ENCODE measurements around the gene DPH2.

Gene DPH2

GRCh38 chr1:43991476-43992231 lies 21.8 kb downstream of the DPH2 start, which contains the start of gene CCDC24:
Gene CCDC24, plus strand, starts transcription at chr1:43991599. Its CDS starts 280 bp downstream, at chr1:43991879.
- Histone ChIP-seq H3K4me2 (ENCODE audit: low read length) (peak within 1 kb of the TSS; percentile 96), H3F3A (ENCODE audit: control insufficient read depth, insufficient read depth) (peaks cover 15% of the 10 kb centered on the region), H3K4me1 (ENCODE audit: control insufficient read depth, low read length) (peaks cover 47% of the 10 kb centered on the region), H4K20me1 (ENCODE audit: control insufficient read depth, insufficient read depth, low read depth, low read length) (no peaks in the 10 kb centered on the region), H3K36me3 (ENCODE audit: control insufficient read depth, low read length) (peaks cover 4% of the 10 kb centered on the region), H3K27me3 (ENCODE audit: control insufficient read depth, low read length) (no peaks in the 10 kb centered on the region), H3K27ac (ENCODE audit: low read depth, low read length) (no peak within 1 kb of the TSS), H3K79me2 (ENCODE audit: control insufficient read depth, low read length) (no peaks in the 10 kb centered on the region), H3K9me3 (ENCODE audit: control insufficient read depth, insufficient read depth, low read length) (no peaks in the 10 kb centered on the region), H3K9me2 (replicated peaks; ENCODE audit: control insufficient read depth, low read length) (no peaks in the 10 kb centered on the region), H3K4me3 (ENCODE audit: low read length) (peak within 1 kb of the TSS; percentile 73)
- TF ChIP-seq EZH2phosphoT487 (IDR thresholded peaks at IDR 0.05; ENCODE audit: borderline replicate concordance, low read length) (no peak), CTCF (IDR thresholded peaks at IDR 0.05; ENCODE audit: low read depth, low read length, poor library complexity, severe bottlenecking) (no peak)

GRCh38 chr1:43992232-43992995 lies 22.6 kb downstream of the DPH2 start:
- H3K9me2 ChIP-seq (replicated peaks; ENCODE audit: control insufficient read depth, low read length) = no peaks in the 10 kb centered on the region
- H4K20me1 ChIP-seq (ENCODE audit: control insufficient read depth, insufficient read depth, low read depth, low read length) = no peaks in the 10 kb centered on the region
- H3K27me3 ChIP-seq (ENCODE audit: control insufficient read depth, low read length) = no peaks in the 10 kb centered on the region
- H3K9me3 ChIP-seq (ENCODE audit: control insufficient read depth, insufficient read depth, low read length) = no peaks in the 10 kb centered on the region
- no peaks in the 10 kb centered on the region for H3K36me3 ChIP-seq (ENCODE audit: control insufficient read depth, low read length)
- no peaks in the 10 kb centered on the region for H3K79me2 ChIP-seq (ENCODE audit: control insufficient read depth, low read length)
- peak overlapping the region; percentile 96 for H3K4me2 ChIP-seq (ENCODE audit: low read length)
- TF ChIP-seq EZH2phosphoT487 (IDR thresholded peaks at IDR 0.05; ENCODE audit: borderline replicate concordance, low read length) = no peak
- peaks cover 15% of the 10 kb centered on the region for H3F3A ChIP-seq (ENCODE audit: control insufficient read depth, insufficient read depth)
- peaks cover 47% of the 10 kb centered on the region for H3K4me1 ChIP-seq (ENCODE audit: control insufficient read depth, low read length)
- H3K4me3 ChIP-seq (ENCODE audit: low read length) = peak overlapping the region; percentile 73
- H3K27ac ChIP-seq (ENCODE audit: low read depth, low read length) = no peak overlapping the region

- Histone ChIP-seq H3K9me3 (ENCODE audit: control insufficient read depth, insufficient read depth, low read length) (no peaks in the 10 kb centered on the region), H3K4me1 (ENCODE audit: control insufficient read depth, low read length) (peaks cover 47% of the 10 kb centered on the region), H3K9me2 (replicated peaks; ENCODE audit: control insufficient read depth, low read length) (no peaks in the 10 kb centered on the region), H3K4me3 (ENCODE audit: low read length) (no peak overlapping the region; the same call in 1 of the 2 replicates), H4K20me1 (ENCODE audit: control insufficient read depth, insufficient read depth, low read depth, low read length) (no peaks in the 10 kb centered on the region), H3F3A (ENCODE audit: control insufficient read depth, insufficient read depth) (peaks cover 15% of the 10 kb centered on the region), H3K79me2 (ENCODE audit: control insufficient read depth, low read length) (no peaks in the 10 kb centered on the region), H3K27me3 (ENCODE audit: control insufficient read depth, low read length) (no peaks in the 10 kb centered on the region), H3K36me3 (ENCODE audit: control insufficient read depth, low read length) (no peaks in the 10 kb centered on the region), H3K4me2 (ENCODE audit: low read length) (peak overlapping the region; percentile 56), H3K27ac (ENCODE audit: low read depth, low read length) (peak overlapping the region; percentile 19; the same call in 1 of the 2 replicates)
- no peak for TF ChIP-seq CTCF (IDR thresholded peaks at IDR 0.05; ENCODE audit: low read depth, low read length, poor library complexity, severe bottlenecking)
- TF ChIP-seq EZH2phosphoT487 (IDR thresholded peaks at IDR 0.05; ENCODE audit: borderline replicate concordance, low read length) = no peak
Measured at GRCh38 chr1:43993206-43993914, 23.6 kb downstream of the DPH2 start.
